ENCODE measurements around the gene IRF2BP1. TPM values are rescaled to one million over a fixed set of nuclear protein-coding genes. Genes with fewer than 3 reads are reported as not detected.

Gene IRF2BP1
- total and polyA plus RNA-seq, 2 of the 13 experiments (the other 11 are each of a cell fraction or from before 2014, with no cell fraction given): 4.3 to 14.3 TPM

DNA sequence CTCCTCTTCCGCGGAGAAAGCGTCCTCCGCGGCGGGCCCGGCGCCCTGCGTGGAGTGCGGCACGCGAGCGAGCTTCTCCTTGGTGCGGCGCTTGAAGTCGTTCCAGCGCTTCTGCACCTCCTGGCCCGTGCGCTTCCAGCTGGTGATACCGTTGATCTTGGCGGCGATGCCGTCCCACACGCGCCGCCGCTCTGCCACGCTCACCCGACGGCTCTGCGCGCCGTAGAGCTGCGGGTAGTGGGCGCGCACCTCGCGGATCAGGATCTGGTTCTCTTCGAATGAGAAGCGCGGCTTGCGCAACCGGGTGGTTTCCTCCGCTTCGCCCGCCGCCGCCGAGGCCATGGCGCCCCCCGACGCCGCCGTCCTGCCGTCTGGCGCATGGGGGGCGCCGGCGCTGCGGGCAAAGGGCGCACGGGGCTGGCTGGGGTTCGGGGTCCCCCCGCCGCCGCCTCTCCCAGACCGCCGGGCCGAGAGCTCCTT, 15.5 kb upstream of the IRF2BP1 start (continued):
- TF ChIP-seq, protein P1, sequence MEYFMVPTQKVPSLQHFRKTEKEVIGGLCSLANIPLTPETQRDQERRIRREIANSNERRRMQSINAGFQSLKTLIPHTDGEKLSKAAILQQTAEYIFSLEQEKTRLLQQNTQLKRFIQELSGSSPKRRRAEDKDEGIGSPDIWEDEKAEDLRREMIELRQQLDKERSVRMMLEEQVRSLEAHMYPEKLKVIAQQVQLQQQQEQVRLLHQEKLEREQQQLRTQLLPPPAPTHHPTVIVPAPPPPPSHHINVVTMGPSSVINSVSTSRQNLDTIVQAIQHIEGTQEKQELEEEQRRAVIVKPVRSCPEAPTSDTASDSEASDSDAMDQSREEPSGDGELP (IDR thresholded peaks at IDR 0.05; ENCODE audit: borderline replicate concordance, low read depth): no peak
- TF ChIP-seq YEATS2 (CRISPR knock-in tag; IDR thresholded peaks at IDR 0.05; ENCODE audit: borderline replicate concordance) (no peak), STAT5B (CRISPR knock-in tag; IDR thresholded peaks at IDR 0.05) (no peak), TBX3 (IDR thresholded peaks at IDR 0.05; ENCODE audit: borderline replicate concordance) (no peak), DR1 (CRISPR knock-in tag; IDR thresholded peaks at IDR 0.05) (no peak), ERF (CRISPR knock-in tag; IDR thresholded peaks at IDR 0.05) (no peak), GFI1 (CRISPR knock-in tag; IDR thresholded peaks at IDR 0.05; ENCODE audit: borderline replicate concordance) (no peak), KDM4B (CRISPR knock-in tag; IDR thresholded peaks at IDR 0.05) (no peak), ZNF468 (CRISPR knock-in tag; IDR thresholded peaks at IDR 0.05) (no peak), MBD4 (IDR thresholded peaks at IDR 0.05; ENCODE audit: borderline replicate concordance, low read length) (no peak), MTA3 (CRISPR knock-in tag; IDR thresholded peaks at IDR 0.05) (no peak), GLI4 (CRISPR knock-in tag; IDR thresholded peaks at IDR 0.05; ENCODE audit: borderline replicate concordance) (no peak), TARDBP (CRISPR knock-in tag; IDR thresholded peaks at IDR 0.05) (no peak), JUND (CRISPR knock-in tag; IDR thresholded peaks at IDR 0.05) (no peak), THAP11 (CRISPR knock-in tag; IDR thresholded peaks at IDR 0.05) (0 out of 2 replicates have a peak, but pooled peaks have one; percentile 44), PHF20 (CRISPR knock-in tag; IDR thresholded peaks at IDR 0.05) (no peak), CBX5 (CRISPR knock-in tag; IDR thresholded peaks at IDR 0.05; ENCODE audit: borderline replicate concordance) (no peak), CREB1 (IDR thresholded peaks at IDR 0.05) (no peak), CREB1 (CRISPR knock-in tag; IDR thresholded peaks at IDR 0.05) (no peak), MYC (CRISPR knock-in tag; IDR thresholded peaks at IDR 0.05; ENCODE audit: borderline replicate concordance) (0 out of 2 replicates have a peak, but pooled peaks have one; percentile 8), ZFYVE20 (CRISPR knock-in tag; IDR thresholded peaks at IDR 0.05; ENCODE audit: borderline replicate concordance, low read depth) (no peak)
- TF ChIP-seq, protein P2, sequence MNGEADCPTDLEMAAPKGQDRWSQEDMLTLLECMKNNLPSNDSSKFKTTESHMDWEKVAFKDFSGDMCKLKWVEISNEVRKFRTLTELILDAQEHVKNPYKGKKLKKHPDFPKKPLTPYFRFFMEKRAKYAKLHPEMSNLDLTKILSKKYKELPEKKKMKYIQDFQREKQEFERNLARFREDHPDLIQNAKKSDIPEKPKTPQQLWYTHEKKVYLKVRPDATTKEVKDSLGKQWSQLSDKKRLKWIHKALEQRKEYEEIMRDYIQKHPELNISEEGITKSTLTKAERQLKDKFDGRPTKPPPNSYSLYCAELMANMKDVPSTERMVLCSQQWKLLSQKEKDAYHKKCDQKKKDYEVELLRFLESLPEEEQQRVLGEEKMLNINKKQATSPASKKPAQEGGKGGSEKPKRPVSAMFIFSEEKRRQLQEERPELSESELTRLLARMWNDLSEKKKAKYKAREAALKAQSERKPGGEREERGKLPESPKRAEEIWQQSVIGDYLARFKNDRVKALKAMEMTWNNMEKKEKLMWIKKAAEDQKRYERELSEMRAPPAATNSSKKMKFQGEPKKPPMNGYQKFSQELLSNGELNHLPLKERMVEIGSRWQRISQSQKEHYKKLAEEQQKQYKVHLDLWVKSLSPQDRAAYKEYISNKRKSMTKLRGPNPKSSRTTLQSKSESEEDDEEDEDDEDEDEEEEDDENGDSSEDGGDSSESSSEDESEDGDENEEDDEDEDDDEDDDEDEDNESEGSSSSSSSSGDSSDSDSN (CRISPR knock-in tag; IDR thresholded peaks at IDR 0.05): peak; percentile 35; the same call in 1 of the 2 replicates
- TF ChIP-seq, protein P3, sequence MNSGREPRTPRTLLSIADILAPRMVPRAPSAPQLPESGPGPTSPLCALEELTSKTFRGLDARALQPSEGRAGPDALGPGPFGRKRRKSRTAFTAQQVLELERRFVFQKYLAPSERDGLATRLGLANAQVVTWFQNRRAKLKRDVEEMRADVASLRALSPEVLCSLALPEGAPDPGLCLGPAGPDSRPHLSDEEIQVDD (CRISPR knock-in tag; IDR thresholded peaks at IDR 0.05; ENCODE audit: borderline replicate concordance): 0 out of 2 replicates have a peak, but pooled peaks have one; percentile 28
- TF ChIP-seq, protein P4, sequence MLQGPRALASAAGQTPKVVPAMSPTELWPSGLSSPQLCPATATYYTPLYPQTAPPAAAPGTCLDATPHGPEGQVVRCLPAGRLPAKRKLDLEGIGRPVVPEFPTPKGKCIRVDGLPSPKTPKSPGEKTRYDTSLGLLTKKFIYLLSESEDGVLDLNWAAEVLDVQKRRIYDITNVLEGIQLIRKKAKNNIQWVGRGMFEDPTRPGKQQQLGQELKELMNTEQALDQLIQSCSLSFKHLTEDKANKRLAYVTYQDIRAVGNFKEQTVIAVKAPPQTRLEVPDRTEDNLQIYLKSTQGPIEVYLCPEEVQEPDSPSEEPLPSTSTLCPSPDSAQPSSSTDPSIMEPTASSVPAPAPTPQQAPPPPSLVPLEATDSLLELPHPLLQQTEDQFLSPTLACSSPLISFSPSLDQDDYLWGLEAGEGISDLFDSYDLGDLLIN (CRISPR knock-in tag; IDR thresholded peaks at IDR 0.05; ENCODE audit: borderline replicate concordance): no peak
- TF ChIP-seq, protein P5, sequence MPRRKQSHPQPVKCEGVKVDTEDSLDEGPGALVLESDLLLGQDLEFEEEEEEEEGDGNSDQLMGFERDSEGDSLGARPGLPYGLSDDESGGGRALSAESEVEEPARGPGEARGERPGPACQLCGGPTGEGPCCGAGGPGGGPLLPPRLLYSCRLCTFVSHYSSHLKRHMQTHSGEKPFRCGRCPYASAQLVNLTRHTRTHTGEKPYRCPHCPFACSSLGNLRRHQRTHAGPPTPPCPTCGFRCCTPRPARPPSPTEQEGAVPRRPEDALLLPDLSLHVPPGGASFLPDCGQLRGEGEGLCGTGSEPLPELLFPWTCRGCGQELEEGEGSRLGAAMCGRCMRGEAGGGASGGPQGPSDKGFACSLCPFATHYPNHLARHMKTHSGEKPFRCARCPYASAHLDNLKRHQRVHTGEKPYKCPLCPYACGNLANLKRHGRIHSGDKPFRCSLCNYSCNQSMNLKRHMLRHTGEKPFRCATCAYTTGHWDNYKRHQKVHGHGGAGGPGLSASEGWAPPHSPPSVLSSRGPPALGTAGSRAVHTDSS (CRISPR knock-in tag; conservative IDR thresholded peaks at IDR 0.05): no peak

All from HepG2 (cell line).